Skeletal muscle tissue (tissue), 4 donors: ENCODE measurements around the gene AP1S1. TPM values are rescaled to one million over a fixed set of nuclear protein-coding genes. Genes with fewer than 3 reads are reported as not detected.
"Not testable (repeated sequence)": the region's sequence is repeated elsewhere in the genome, so short reads cannot be mapped to it uniquely, and the experiment has no call there.

Source experiments
- H3K27ac ChIP-seq: one replicate; pipeline ENCODE4 v1.7.0; 2013; ENCODE audit warnings: mild to moderate bottlenecking, low read depth, low read length, inconsistent platforms
- H3K27me3 ChIP-seq, 3 donors: one replicate each; pipeline ENCODE4 v1.7.0; 2013; ENCODE audit warnings: low read length in 3 of 3; ENCODE audit not compliant: control insufficient read depth in 3 of 3, insufficient read depth in 3 of 3
- H3K36me3 ChIP-seq, 3 donors: one replicate each; pipeline ENCODE4 v1.7.0; 2013; ENCODE audit warnings: low read length in 3 of 3; ENCODE audit not compliant: control insufficient read depth in 3 of 3, insufficient read depth in 3 of 3
- H3K4me1 ChIP-seq, 3 donors: one replicate each; pipeline ENCODE4 v1.7.0; 2013; ENCODE audit warnings: low read length in 3 of 3, mild to moderate bottlenecking in 3 of 3; ENCODE audit not compliant: control insufficient read depth in 3 of 3, insufficient read depth in 3 of 3
- H3K4me3 ChIP-seq, 3 donors: one replicate each; pipeline ENCODE4 v1.7.0; 2013; ENCODE audit warnings: low read length in 3 of 3
- H3K9ac ChIP-seq, 3 donors: one replicate each; pipeline ENCODE4 v1.7.0; 2013; ENCODE audit warnings: low read length in 3 of 3, mild to moderate bottlenecking in 3 of 3, moderate library complexity in 2 of 3, low read depth in 1 of 3
- H3K9me3 ChIP-seq, 3 donors: one replicate each; pipeline ENCODE4 v1.7.0; 2013; ENCODE audit warnings: low read length in 3 of 3; ENCODE audit not compliant: control insufficient read depth in 3 of 3
- total RNA-seq: library from RNA; depleted of rRNA; stranded (reverse); fragments of >200 nt; gene quantifications from one replicate; pipeline ENCODE4 v1.2.3, GENCODE V29; 2014
- donor health status: Osteomylitis.

Gene AP1S1
- total RNA-seq, 1 donor from 2014 or later: 27.7 TPM

- Histone ChIP-seq H3K4me3 (no peak overlapping the region), H3K36me3 (no peaks in the 10 kb centered on the region), H3K9ac (no peak overlapping the region), H3K27me3 (peaks cover 45 to 50% (median 45%) of the 10 kb centered on the region in 3 donors), H3K4me1 (peaks cover 0 to 8% (median 2%) of the 10 kb centered on the region in 3 donors), H3K9me3 (no peaks in the 10 kb centered on the region), H3K27ac (no peak overlapping the region)
Observed at GRCh38 chr7:101200504-101200861, 46.2 kb downstream of the AP1S1 start.

DNA sequence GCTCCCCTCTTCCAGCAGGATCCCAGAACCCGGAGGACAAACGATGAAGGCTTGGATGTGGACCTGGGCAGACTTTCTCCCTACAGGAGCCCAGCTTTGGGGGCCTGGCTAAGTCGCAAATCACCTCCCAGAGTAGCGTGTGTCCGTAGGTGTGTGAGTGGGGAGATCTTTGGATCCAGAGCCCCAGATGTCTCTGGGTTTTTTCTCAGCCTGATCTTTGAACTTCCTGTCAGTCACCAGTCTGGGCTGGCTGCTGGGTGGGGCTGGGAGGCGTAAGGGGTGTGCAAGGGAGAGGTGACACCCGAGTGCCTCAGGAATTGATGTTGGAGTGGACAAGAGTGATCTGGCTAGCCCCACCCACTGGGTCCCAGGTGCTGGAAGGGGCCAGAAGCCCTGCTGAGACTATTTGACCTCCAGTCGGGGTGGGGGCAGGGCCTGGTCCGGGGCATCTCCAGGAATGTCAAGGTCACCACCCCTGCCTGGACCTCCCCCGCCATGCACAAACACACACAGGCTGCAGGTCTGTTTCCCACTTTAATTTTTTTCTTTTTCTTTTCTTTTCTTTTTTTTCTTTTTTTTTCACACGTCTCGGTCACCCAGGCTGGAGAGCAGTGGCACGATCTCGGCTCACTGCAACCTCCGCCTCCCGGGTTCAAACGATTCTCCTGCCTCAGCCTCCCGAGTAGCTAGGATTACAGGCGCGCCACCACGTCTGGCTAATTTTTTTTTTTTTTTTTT lies 46.8 kb downstream of the AP1S1 start, which contains the start of gene MOGAT3:
TSS of gene MOGAT3 (minus strand) at position 175 of the 738 bp plus-strand sequence. CDS start 182 bp downstream, outside the sequence.
- peaks cover 41 to 48% (median 44%) of the 10 kb centered on the region in 3 donors for H3K27me3 ChIP-seq
- H3K27ac ChIP-seq: no peak within 1 kb of the TSS

DNA sequence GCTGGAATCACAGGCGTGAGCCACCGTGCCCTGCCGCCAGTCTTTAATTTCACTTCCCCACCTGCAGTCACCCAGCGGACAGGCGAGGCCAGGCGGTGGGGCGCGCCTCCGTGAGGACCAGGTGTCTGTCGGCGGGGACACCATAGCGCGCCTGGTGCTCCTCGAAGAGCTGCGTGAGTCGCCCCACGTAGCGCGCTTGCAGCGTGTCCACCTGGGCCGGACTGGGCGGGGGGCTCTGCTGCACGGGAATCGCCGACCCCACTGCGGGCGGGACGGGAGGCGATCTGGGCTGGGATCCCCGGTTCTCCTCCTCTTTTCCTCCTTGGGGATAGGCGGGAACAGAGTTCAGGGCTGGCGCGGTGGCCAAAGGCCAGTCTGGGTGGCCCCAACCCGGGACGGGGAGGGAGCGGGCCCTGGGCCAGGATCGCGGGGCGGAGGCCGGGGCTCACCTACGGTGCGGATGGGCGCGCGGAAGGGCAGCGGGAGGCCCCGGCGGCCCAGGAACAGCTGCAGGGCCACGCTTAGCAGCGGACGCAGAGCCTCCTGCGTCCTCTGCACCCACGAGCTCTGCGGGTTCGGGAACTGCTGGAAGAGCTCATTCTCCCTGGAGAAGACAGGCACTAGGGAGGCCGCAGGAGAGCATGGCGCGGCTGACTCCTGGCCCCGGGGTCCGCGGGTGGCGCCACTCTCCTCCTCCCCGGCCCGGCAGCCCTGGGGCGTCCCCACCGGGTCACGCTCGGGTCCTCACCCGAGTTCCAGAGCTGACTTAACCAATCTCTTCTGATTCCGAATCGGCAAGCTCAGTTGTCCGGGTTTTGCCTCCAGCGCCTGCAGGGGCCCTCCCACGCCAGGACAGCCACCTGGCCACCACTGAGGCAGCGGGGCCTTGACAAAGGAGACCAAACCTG lies 47.7 kb downstream of the AP1S1 start:
- Histone ChIP-seq H3K9me3 (no peaks in the 10 kb centered on the region), H3K4me3 (no peak overlapping the region), H3K9ac (peak overlapping the region in 1 of 3 donors; percentile 25), H3K4me1 (peaks cover 0 to 8% (median 2%) of the 10 kb centered on the region in 3 donors), H3K27me3 (peaks cover 36 to 44% (median 41%) of the 10 kb centered on the region in 3 donors), H3K27ac (no peak overlapping the region), H3K36me3 (peaks cover 0 to 6% (median 2%) of the 10 kb centered on the region in 3 donors)

More for the DNA sequence above, 46.8 kb downstream of the AP1S1 start, which contains the start of gene MOGAT3:
- peaks cover 0 to 8% (median 2%) of the 10 kb centered on the region in 3 donors for H3K4me1 ChIP-seq
- H3K36me3 ChIP-seq: peaks cover 0 to 1% (median 0%) of the 10 kb centered on the region in 3 donors
- no peak within 1 kb of the TSS for H3K4me3 ChIP-seq
- H3K9me3 ChIP-seq: no peaks in the 10 kb centered on the region
- H3K9ac ChIP-seq: peak within 1 kb of the TSS in 1 of 3 donors; percentile 25

- Histone ChIP-seq H3K36me3 (peaks cover 0 to 6% (median 4%) of the 10 kb centered on the region in 3 donors), H3K9ac (no peak overlapping the region), H3K4me1 (peaks cover 0 to 8% (median 2%) of the 10 kb centered on the region in 3 donors), H3K9me3 (no peaks in the 10 kb centered on the region), H3K4me3 (no peak overlapping the region), H3K27ac (no peak overlapping the region), H3K27me3 (peaks cover 36 to 44% (median 41%) of the 10 kb centered on the region in 3 donors)
Observed at GRCh38 chr7:101202603-101202918, 48.3 kb downstream of the AP1S1 start.

DNA sequence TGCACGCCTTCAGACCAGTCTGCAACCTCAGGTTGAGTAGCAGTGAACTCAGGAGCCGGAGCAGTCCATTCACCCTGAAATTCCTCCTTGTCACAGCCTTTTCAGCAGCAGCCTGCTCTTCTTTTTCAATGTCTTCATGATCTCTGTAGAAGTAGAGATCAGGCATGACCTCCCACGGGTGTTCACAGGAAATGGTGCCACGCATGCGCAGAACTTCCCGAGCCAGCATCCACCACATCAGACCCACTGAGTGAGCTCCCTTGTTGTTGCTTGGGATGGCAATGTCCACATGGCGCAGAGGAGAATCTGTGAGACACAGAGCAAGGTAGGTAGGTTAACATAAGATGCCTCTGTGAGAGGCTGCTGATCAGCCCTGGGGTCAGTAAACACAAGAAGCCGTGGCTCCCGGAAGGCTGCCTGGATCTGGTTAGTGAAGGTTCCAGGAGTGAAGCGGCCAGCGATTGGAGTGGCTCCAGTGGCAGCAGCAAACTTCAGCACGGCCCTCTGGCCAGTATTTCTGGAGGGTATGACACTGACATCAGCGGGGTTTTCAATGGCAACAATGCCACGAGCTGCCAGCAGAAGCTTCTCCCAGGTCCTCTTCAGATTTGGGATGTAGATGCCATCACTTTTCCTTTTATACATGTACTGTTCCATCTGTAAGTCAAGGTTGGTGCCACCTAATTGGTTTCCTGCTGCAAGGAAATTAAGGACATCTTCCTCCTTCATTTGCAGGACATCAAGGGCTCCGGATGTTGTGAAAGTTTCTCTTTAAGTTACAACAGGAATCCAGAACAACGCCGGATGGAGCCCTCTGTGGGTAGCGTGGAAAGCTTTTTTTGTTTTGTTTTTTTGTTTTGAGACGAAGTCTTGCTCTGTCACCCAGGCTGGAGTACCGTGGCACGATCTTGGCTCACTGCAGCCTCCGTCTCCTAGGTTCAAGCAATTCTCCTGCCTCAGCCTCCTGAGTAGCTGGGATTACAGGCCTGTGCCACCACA lies 49.8 kb downstream of the AP1S1 start:
- not testable (repeated sequence) for H3K4me3 ChIP-seq, H3K9me3 ChIP-seq, H3K9ac ChIP-seq, H3K4me1 ChIP-seq, H3K27ac ChIP-seq
- Histone ChIP-seq H3K36me3 (peaks cover 5 to 12% (median 10%) of the 10 kb centered on the region in 3 donors), H3K27me3 (peaks cover 33 to 35% (median 35%) of the 10 kb centered on the region in 3 donors)

DNA sequence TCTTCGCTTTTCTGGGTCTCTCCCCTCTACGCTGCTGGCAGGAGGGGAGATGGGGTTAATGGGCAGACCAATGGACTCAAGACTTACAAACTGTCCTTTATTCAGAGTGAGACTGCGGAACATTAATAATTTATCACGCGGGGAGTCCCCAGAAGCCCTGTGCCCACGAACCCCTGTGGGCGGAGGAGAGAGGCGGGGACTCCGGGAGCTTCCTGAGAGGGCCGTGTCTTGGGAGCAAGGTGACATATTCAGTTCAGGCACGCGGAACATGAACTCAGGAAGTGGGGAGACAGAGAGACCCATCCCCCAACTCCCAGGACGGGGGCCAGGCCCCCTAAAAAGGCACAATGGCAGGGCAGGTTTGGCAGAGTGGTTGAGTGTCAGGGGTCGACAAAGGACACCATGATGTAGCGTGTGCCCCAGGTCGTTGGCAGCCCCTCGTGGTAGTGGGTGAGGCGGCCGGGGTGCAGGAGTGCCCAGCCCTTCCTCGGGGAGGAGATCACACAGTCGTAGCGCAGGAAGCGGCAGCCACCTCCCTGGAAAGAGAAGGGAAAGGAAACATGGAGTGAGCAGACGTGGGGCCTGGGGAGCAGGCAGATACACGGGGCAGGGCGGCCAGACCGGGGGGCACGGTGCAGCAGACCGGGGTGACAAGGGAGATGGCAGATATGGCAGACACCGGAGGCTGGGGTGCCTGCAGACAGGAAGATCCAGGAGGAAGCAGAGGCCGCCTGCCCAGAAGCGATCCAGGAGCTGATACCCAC lies 51.8 kb downstream of the AP1S1 start:
- Histone ChIP-seq H3K27ac (no peak overlapping the region), H3K27me3 (peaks cover 23 to 25% (median 23%) of the 10 kb centered on the region in 3 donors), H3K9me3 (no peaks in the 10 kb centered on the region), H3K4me1 (peaks cover 0 to 8% (median 2%) of the 10 kb centered on the region in 3 donors), H3K9ac (no peak overlapping the region), H3K4me3 (no peak overlapping the region), H3K36me3 (peaks cover 14 to 17% (median 16%) of the 10 kb centered on the region in 3 donors)

GRCh38 chr7:101206665-101207042 lies 52.4 kb downstream of the AP1S1 start:
- Histone ChIP-seq H3K9ac (no peak overlapping the region), H3K4me3 (no peak overlapping the region), H3K36me3 (peaks cover 16 to 19% (median 18%) of the 10 kb centered on the region in 3 donors)

GRCh38 chr7:101207459-101207858 lies 53.2 kb downstream of the AP1S1 start:
- Histone ChIP-seq H3K36me3 (peaks cover 21 to 25% (median 23%) of the 10 kb centered on the region in 3 donors), H3K27me3 (peaks cover 10 to 14% (median 11%) of the 10 kb centered on the region in 3 donors), H3K27ac (no peak overlapping the region), H3K9ac (no peak overlapping the region), H3K9me3 (no peaks in the 10 kb centered on the region), H3K4me1 (no peaks in the 10 kb centered on the region), H3K4me3 (no peak overlapping the region)

More at GRCh38 chr7:101206665-101207042, 52.4 kb downstream of the AP1S1 start:
- Histone ChIP-seq H3K9me3 (no peaks in the 10 kb centered on the region), H3K4me1 (peaks cover 0 to 7% (median under 1%) of the 10 kb centered on the region in 3 donors), H3K27me3 (peaks cover 18 to 22% (median 19%) of the 10 kb centered on the region in 3 donors), H3K27ac (no peak overlapping the region)
